AG04449 (cell line): ENCODE data around the gene RIT2.

Source experiments
- CTCF ChIA-PET: fragments of 350-600 bp; formaldehyde crosslinking; extraction: SDS; loops from one replicate; lab custom pipeline; 2021; ENCODE audit warnings: antibody characterized with exemption; lab: Yijun Ruan, JAX
- POLR2A ChIA-PET: fragments of 400-600, 350-600 bp; formaldehyde crosslinking; extraction: SDS; loops from one replicate; lab custom pipeline; 2020; ENCODE audit warnings: antibody characterized with exemption, inconsistent platforms; lab: Yijun Ruan, JAX
- DNase-seq: peaks from one replicate; pipeline ENCODE4 v3.0.0-alpha.2; 2010; ENCODE audit warnings: low read depth, low spot score
- H3K4me3 ChIP-seq: 2 replicates; pipeline ENCODE4 v1.5.1; 2011; ENCODE audit warnings: low read depth, mild to moderate bottlenecking, control low read depth, low read length
- TF ChIP-seq, protein P1 (sequence below): IDR thresholded peaks from one replicate; pipeline ENCODE4 v1.5.1; 2011; ENCODE audit warnings: mild to moderate bottlenecking, moderate library complexity, low read length, control low read depth, inconsistent platforms; ENCODE audit not compliant: insufficient read depth; ENCODE audit errors: missing control alignments

RIT2 gene

DNA sequence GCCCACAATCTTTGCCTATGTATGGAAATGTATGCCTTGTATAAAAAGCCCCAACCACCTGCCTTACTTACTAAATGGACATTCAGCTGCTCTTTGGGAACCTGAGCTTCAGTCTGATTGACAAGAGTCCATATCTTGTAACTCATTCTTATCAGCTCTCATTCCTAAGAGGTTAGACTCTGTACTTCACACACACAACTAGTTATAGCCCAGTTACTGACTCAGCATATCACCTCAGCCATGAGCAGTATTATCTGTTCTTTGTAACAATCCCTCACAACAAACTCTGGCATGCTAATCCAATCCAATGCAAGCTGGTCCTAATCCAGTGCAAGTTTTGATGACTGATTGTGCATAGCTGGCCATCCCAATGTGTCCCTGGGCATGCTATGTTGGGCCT is 250.6 kb downstream of the RIT2 start:
- no peak for DNase-seq
- no peak overlapping the region for H3K4me3 ChIP-seq
- ChIA-PET CTCF (no interaction called here), POLR2A (no interaction called here)
- TF ChIP-seq, protein P1, sequence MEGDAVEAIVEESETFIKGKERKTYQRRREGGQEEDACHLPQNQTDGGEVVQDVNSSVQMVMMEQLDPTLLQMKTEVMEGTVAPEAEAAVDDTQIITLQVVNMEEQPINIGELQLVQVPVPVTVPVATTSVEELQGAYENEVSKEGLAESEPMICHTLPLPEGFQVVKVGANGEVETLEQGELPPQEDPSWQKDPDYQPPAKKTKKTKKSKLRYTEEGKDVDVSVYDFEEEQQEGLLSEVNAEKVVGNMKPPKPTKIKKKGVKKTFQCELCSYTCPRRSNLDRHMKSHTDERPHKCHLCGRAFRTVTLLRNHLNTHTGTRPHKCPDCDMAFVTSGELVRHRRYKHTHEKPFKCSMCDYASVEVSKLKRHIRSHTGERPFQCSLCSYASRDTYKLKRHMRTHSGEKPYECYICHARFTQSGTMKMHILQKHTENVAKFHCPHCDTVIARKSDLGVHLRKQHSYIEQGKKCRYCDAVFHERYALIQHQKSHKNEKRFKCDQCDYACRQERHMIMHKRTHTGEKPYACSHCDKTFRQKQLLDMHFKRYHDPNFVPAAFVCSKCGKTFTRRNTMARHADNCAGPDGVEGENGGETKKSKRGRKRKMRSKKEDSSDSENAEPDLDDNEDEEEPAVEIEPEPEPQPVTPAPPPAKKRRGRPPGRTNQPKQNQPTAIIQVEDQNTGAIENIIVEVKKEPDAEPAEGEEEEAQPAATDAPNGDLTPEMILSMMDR, result no peak

- ChIA-PET POLR2A (no interaction called here), CTCF (no interaction called here)
- TF ChIP-seq, protein P1, result no peak
- DNase-seq, result no peak
- no peak overlapping the region for H3K4me3 ChIP-seq
These were observed 254.2 kb downstream of the RIT2 start for GRCh38 chr18:42861271-42861670.

GRCh38 chr18:42860548-42860947 is 254.9 kb downstream of the RIT2 start:
- no peak overlapping the region for H3K4me3 ChIP-seq
- TF ChIP-seq, protein P1, result no peak
- POLR2A ChIA-PET, result no interaction called here
- CTCF ChIA-PET, result no interaction called here
- DNase-seq, result no peak

DNA sequence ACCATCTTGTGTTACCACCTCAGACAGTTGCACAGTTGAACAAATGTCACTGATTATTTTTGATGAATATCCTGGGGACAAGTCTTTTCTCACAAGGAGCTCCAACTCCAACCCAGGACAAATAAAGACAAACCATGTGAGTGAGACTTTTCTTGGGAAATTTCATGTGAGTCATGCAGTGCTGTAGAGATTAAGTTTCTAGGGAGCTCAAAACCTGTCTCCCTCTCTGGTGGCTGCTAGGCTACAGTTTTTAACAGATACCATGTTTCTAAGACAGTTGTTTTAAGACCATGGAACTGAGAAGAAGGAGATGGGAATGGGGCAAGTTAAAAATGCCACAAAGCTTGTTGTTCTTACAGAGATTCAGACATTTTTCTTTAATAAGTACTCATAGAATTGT is 255.5 kb downstream of the RIT2 start:
- POLR2A ChIA-PET, result no interaction called here
- TF ChIP-seq, protein P1, result no peak
- DNase-seq, result no peak
- CTCF ChIA-PET, result no interaction called here
- H3K4me3 ChIP-seq, result no peak overlapping the region

GRCh38 chr18:42854558-42854957 is 260.9 kb downstream of the RIT2 start:
- DNase-seq, result no peak
- POLR2A ChIA-PET, result no interaction called here
- no peak overlapping the region for H3K4me3 ChIP-seq
- CTCF ChIA-PET, result no interaction called here
- TF ChIP-seq, protein P1, result no peak

DNA sequence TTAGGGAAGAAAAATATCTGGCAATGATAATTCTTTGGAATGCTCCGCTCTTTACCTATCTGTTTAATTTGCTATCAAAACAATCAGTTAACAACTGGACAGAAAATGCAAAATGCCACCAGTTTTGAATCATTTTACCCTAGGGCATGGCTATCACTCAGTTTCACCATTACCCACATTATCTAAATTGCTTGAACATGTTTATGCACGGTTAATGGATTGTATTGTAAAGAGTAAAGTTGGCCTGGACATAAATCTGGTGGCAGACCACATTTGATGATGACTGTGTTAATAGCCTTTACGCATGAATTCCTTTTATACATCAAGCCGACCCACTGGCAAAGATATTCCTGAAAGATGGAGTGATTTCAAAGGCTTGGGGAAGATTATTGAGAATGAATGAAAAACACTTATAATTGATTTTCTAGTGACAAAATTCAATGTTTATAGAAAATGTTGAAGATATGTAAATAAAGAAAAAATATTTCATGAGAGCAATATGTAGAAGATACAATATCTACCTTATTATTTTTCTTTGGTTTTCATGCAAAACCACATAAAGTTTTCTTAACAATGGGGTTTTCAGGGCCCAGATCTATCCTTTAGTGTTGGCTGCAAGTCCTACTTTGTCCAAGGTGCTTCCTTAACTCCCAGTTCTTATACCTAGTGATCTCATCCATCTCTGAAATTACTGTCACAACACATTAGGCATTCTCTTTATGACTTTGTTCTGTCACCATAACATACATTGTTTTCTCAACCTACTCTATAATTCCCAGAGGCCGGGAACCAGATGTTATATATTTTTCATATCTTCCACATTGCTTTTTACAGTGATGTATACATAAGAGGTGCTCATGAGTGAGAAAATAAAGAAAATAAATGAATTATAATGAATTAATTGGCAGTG is 265.1 kb downstream of the RIT2 start:
- POLR2A ChIA-PET, result no interaction called here
- TF ChIP-seq, protein P1, result no peak
- CTCF ChIA-PET, result no interaction called here
- DNase-seq, result no peak
- H3K4me3 ChIP-seq, result no peak overlapping the region
